ENCODE measurements around the gene A2M. TPM values are rescaled to one million over a fixed set of nuclear protein-coding genes. Genes with fewer than 3 reads are reported as not detected.

A2M gene
- total and polyA plus RNA-seq, 2 of the 13 experiments (the other 11 are each of a cell fraction or from before 2014, with no cell fraction given), result 2,807 to 6,551 TPM

GRCh38 chr12:9135903-9136310, 20.2 kb upstream of the A2M start (continued):
- TF ChIP-seq NR2F1 (CRISPR knock-in tag; IDR thresholded peaks at IDR 0.05) (peak in 1 of 2 experiments; percentile 85; a peak in 3 of 4 replicates), RCOR2 (CRISPR knock-in tag; IDR thresholded peaks at IDR 0.05) (peak; percentile 84), EEA1 (CRISPR knock-in tag; IDR thresholded peaks at IDR 0.05; ENCODE audit: borderline replicate concordance) (no peak), NR2F6 (IDR thresholded peaks at IDR 0.05) (peak; percentile 93), NR2F6 (CRISPR knock-in tag; IDR thresholded peaks at IDR 0.05) (peak; percentile 85), SAP130 (CRISPR knock-in tag; IDR thresholded peaks at IDR 0.05; ENCODE audit: low read depth) (peak; percentile 82), TARDBP (CRISPR knock-in tag; IDR thresholded peaks at IDR 0.05) (peak; percentile 67), TBL1XR1 (IDR thresholded peaks at IDR 0.05; ENCODE audit: borderline replicate concordance, low read length, partially characterized antibody) (peak; percentile 98), SP140L (CRISPR knock-in tag; IDR thresholded peaks at IDR 0.05; ENCODE audit: borderline replicate concordance) (0 out of 2 replicates have a peak, but pooled peaks have one; percentile 39), TERF1 (CRISPR knock-in tag; IDR thresholded peaks at IDR 0.05) (no peak), SIN3B (IDR thresholded peaks at IDR 0.05; ENCODE audit: low read length) (no peak), TBX2 (CRISPR knock-in tag; IDR thresholded peaks at IDR 0.05; ENCODE audit: borderline replicate concordance) (0 out of 2 replicates have a peak, but pooled peaks have one; percentile 22), ZNF563 (CRISPR knock-in tag; IDR thresholded peaks at IDR 0.05) (no peak), MYPOP (CRISPR knock-in tag; IDR thresholded peaks at IDR 0.05) (no peak), NR2F2 (IDR thresholded peaks at IDR 0.05; ENCODE audit: borderline replicate concordance, low read depth) (peak; percentile 90), KLF6 (CRISPR knock-in tag; IDR thresholded peaks at IDR 0.05) (0 out of 2 replicates have a peak, but pooled peaks have one; percentile 51), ZNF512B (CRISPR knock-in tag; IDR thresholded peaks at IDR 0.05; ENCODE audit: borderline replicate concordance) (no peak), ZBTB43 (CRISPR knock-in tag; conservative IDR thresholded peaks at IDR 0.05) (peak; percentile 52; the same call in 1 of the 2 replicates), ZNF326 (CRISPR knock-in tag; IDR thresholded peaks at IDR 0.05; ENCODE audit: borderline replicate concordance) (no peak), HNRNPK (IDR thresholded peaks at IDR 0.05; ENCODE audit: low read depth, low read length, poor library complexity, severe bottlenecking) (no peak), ZNF275 (CRISPR knock-in tag; IDR thresholded peaks at IDR 0.05; ENCODE audit: borderline replicate concordance) (no peak), MLX (CRISPR knock-in tag; IDR thresholded peaks at IDR 0.05) (0 out of 2 replicates have a peak, but pooled peaks have one; percentile 46), CCAR2 (optimal IDR thresholded peaks at IDR 0.05; ENCODE audit: low read depth, low read length) (no peak)

All from HepG2 (cell line).